Muscle of arm (tissue), 12 donors: ENCODE results near the gene ZNF547. TPM values are rescaled to one million over a fixed set of nuclear protein-coding genes. Genes with fewer than 3 reads are reported as not detected.
"Not testable (repeated sequence)": the region's sequence is repeated elsewhere in the genome, so short reads cannot be mapped to it uniquely, and the experiment has no call there.

ENCODE experiments used
- DNase-seq: peaks from one replicate; pipeline ENCODE4 v3.0.0-alpha.2; 2013
- polyA plus RNA-seq, 12 donors: library from polyadenylated mRNA; unstranded; fragments of 120-200 nt; gene quantifications; one replicate each; pipeline ENCODE4 v1.2.1, GENCODE V29; 2013; ENCODE audit not compliant: insufficient read length in 12 of 12

Gene ZNF547
- polyA plus RNA-seq, 12 donors: 2.2 to 6.1 (median 3.6) TPM; not detected in 2

DNA sequence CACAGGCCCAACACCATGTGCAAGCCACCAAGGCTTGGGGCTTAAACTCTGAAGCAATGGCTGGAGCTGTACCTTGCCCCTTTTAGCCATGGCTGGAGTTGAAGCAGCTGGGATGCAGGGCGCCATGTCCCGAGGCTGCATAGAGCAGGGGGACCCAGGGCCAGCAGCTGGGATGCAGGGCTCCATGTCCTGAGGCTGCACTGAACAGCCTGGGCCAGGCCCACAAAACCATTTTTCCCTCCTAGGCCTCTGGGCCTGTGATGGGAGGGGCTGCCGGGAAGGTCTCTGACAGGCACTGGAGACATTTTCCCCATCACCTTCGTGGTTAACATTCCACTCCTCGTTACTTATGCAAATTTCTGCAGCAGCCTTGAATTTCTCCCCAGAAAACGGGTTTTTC lies 10.8 kb downstream of the ZNF547 start:
- no peak for DNase-seq

DNA sequence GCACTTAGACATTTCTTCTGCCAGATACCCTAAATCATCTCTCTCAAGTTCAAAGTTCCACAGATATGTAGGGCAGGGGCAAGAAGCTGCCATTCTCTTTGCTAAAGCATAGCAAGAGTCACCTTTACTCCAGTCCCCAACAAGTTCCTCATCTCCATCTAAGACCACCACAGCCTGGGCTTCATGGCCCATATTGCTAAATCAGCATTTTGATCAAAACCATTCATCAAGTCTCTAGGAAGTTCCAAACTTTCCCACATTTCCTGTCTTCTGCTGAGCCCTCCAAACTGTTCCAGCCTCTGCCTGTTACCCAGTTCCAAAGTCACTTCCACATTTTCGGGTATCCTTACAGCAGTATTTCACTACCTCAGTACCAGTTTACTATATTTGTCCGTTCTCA lies 11.3 kb downstream of the ZNF547 start:
- DNase-seq: not testable (repeated sequence)

DNA sequence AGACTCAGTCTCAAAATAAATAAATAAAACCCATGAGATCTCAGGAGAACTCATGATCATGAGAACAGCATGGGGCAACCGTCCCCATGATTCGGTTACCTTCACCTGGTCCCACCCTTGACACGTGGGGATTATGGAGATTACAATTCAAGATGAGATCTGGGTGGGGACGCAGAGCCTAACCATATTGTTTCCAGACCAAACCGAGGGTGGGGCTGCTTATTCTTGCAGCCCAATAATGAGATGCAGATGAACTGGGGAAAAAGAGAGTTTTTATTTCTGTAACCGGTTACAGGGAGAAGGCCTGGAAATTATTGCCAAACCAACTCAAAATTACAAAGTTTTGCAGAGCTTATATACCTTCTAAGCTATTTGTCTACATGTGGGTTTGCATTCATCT lies 12.8 kb downstream of the ZNF547 start:
- no peak for DNase-seq

DNA sequence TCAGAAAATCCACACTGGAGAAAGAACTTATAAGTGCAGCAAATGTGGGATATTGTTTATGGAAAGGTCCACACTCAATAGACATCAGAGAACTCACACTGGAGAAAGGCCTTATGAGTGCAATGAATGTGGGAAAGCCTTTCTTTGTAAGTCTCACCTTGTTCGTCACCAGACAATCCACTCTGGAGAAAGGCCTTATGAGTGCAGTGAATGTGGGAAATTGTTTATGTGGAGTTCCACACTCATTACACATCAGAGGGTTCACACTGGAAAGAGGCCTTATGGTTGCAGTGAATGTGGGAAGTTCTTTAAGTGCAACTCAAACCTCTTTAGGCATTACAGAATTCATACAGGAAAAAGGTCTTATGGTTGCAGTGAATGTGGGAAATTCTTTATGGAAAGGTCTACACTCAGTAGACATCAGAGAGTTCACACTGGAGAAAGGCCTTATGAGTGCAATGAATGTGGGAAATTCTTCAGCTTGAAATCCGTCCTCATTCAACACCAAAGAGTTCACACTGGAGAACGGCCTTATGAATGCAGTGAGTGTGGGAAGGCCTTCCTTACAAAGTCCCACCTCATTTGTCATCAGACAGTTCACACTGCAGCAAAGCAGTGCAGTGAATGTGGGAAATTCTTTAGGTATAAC lies 14.3 kb downstream of the ZNF547 start:
- DNase-seq: no peak

DNA sequence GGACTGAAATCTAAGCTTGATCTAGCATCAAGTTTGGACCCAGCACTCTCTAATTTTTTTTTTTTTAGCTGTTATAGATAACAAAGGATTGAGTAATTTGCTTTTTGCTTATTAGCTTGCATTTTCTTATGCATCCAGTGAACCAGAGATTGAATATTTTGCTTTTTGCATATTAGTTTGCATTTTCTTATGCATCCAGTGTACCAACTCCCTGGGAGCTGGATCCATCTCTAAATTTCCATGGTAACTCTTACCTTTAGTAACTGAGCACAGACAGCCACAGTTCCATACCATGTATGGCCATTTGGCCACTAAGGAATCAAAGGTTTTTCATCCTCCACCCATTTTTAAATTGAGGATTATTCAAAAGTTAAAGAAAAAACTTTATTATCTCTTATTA lies 17.6 kb downstream of the ZNF547 start:
- no peak for DNase-seq

DNA sequence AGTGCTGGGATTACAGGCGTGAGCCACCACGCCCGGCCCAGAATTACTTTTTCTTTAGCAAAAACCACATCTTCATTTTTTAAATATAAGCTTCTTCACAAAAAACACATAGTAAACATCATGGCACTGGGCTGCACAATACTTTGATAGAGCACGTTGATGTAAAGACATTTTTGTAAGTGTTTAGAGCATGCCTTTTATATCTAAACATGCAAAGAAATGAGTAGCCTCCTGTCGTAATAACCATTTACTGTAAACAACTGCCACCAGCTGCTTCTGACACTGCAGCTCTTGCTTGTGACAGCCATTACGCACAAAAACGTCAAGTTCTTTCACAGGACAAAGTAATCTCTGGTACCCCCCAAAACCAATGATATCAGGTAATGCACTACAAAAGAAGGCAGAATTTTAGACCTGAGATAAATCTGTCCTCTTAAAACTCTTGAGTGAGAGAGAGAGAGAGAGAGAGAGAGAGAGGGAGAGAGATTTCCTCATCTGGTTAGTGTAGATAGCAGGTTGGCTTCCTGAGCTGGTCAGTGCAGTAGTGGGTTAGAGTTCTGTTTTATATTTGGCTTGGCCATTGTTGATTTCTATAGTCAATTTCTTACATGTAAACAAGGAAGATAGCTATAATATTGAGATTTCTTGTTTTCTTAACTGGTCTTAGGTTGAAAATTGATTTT lies 19.6 kb downstream of the ZNF547 start:
- no peak for DNase-seq

DNA sequence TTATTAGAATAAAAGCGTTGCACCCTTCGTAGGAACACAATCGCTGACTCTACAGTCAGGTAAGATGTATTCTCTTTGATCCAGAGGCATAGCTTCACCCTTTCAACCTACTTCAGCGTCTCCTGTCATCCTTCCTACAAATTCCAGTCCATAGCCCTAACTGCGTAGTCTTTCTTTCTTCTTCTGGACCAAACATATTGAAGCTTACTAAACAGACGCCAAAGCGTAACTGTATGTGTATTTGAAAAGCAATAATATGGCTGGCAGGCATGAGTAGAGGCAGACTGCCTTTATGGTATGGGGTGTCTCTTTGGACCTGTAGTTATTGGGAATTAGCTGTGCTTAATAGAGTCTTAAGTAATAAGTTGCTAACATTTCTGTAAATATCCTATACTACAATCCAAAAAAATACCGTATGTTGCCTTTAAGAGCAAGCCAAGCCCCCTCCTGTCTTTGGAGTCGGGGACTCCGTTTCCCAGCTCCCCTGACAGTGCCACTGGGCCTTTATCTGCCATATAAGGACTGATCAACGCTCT lies 25.9 kb downstream of the ZNF547 start:
- DNase-seq: no peak

DNA sequence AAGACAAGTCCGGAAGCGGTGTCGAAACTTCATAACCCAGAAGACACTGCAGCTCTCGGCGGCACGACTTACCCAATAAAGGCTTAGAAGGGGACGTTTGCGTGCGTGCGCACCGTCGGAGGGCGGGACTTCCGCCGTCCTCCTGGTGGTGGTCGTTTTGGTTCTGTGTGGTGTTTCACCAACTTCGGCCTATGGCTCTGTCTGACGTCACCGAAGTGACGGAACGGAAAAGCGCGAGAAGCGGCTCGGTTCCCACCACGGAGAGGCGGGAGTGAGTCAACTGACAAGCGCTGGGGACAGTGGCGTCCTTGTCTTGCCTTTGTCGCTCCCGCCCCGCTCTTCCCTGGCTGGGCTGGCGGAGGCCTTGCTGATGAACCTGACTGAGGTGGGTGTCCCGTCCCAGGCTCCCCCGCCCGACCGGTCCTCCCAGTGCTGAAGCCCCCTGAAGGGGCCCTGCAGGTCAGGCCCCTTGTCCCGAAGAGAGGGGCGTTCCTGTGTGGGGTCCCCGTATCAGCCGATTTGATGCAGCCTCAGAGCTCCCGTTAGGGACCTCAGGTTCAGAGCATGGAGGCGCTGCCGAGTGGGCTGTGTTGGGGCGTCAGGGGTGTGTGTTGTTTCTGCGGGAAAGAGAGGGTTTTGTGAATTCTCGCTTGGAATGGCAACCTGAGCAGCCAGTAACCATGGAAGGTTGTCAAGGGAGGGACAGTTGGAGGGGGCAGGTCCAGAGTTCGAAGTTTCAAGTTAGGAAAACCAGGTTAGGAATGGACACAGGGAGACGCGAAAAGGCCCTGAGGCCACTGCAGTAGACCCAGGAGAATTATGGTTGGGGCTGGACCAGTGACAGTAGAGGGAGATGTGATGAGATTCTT lies 26.6 kb downstream of the ZNF547 start, which contains the start of gene ZNF548:
Gene ZNF548, plus strand, starts transcription at position 125 of the 869 bp plus-strand sequence. Its CDS starts 246 bp downstream, at position 371.
- DNase-seq: peak; percentile 98

DNA sequence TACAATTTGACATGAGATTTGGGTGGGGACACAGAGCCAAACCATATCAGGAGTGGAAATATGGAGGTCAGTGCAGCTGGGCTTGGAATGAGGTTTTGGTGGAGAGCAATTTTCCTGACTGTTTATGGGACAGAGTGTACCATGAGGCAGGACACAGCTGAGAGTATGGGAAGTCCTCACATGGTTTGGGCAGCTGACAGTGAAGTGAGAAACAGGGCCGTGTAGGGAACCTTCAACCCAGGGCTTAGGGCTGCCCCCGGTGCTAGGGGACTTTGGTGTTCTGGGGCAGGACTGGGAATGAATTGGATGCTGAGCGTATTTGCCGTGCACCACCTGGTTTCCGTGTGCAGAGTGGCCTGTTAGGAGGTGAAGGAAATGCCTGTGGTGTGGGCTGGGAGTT lies 32.4 kb downstream of the ZNF547 start:
- no peak for DNase-seq

DNA sequence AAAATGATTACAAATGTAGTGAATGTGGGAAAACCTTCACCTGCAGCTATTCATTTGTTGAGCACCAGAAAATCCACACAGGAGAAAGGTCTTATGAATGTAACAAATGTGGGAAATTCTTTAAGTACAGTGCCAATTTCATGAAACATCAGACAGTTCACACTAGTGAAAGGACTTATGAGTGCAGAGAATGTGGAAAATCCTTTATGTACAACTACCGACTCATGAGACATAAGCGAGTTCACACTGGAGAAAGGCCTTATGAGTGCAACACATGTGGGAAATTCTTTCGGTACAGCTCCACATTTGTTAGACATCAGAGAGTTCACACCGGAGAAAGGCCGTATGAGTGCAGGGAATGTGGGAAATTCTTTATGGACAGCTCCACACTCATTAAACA lies 35.5 kb downstream of the ZNF547 start:
- no peak for DNase-seq

DNA sequence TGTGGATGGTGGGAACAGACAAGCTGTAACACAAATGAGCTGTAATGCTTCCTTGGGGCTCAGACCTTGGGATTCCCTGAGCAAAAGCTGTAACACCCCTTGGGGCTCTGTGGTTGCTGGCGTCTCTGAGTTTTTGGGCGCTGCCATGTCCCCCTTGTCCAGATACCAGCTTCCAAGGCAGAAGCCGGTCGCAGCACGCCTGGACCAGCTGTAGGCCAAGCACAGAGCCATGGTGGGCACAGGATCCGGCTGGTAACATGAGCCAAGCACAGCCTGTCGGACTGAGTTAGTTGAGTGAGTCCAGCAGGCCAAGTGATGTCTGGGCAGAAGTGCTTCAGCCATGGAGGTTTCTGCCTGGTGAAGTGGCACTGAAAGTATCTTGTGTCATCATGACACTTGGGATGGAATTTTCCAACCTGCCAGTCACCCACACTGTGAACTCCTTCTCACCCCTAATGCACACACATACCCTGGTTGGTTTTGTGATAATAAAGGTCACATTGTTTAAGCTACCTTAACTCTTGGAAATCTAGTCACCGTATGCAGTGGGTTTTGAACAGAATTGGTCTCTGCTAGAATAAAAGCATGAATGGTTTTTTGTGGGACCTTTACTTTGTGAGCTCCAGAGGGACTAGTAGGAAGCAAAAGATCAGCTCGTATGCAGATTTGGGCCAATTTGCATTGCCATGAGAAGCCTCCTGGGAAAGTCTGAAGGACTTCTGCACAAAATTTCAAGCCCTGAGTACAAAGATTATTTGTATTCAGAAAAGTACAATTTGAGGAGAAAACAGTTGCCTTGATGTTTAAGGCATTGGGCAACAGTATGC lies 40.6 kb downstream of the ZNF547 start:
- DNase-seq: no peak

DNA sequence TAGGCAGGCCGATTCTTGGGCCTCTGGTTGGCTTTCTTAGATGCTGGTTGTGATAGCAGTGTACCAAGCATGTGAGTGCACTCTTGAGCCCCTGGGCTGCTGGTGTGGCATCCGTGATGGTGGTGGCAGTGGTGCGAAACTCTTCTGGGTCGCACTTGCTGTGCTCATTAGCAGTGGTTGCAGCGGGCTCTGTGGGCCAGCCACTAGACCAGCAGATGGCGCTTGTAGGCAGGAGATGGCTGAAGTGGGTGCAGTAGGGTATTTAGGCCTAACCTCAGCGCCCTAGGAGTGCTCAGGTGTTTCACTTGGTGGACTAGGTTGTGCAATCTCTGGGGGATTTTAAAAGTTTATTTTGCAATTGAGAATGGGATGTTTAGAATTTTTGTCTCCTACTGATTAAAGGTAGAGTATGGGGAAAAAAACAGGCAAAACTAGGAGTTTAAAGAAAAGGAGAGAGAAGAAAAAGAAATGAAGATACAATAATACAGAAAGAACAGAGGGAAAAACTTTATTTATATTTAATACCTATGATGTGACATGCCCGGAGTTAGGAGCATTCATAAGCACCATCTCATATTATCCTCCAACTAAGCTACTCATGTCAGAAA lies 43.3 kb downstream of the ZNF547 start:
- DNase-seq: peak; percentile 34

DNA sequence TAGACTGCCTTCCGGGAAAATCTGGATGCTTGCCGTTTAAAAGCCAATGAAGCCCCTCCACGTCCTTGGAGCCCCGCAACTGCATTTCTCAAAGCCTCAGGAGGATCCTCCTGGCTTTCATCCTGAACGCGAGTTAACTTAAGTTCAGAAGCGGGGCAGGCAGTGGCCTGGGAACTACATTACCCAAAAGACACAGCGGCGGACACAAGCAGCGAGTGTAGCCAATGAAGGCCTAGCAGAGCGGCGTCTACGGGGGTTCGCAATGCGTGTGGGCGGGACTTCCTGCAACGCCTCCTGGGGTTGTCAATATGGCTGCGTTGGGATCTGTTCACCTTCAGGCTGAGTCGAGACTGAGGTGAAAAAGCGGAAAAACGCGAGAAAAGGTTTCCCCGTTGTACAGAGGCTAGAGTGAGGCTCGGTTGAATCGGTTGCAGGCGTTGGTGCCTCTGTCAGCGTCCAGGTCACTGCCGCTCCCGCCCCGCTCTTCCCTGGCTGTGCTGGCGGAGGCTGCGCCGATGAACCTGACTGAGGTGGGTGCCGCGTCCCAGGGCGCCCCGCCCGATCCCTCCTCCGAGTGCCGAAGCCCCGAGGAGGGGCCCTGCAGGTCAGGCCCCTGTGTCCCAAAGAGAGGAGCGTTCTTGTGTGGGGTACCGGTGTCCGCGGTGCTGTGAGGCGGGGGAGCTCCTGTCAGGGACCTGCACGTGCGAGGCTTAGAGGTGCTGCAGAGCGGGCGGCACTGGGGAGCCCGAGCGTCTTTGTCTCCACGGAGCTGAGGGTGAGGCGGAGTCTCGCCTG lies 47.7 kb downstream of the ZNF547 start, which contains the start of gene ZNF17:
Gene ZNF17, plus strand, starts transcription at position 285 of the 795 bp plus-strand sequence. CDS start 2,455 bp downstream, outside the sequence.
- DNase-seq: peak; percentile 95

DNA sequence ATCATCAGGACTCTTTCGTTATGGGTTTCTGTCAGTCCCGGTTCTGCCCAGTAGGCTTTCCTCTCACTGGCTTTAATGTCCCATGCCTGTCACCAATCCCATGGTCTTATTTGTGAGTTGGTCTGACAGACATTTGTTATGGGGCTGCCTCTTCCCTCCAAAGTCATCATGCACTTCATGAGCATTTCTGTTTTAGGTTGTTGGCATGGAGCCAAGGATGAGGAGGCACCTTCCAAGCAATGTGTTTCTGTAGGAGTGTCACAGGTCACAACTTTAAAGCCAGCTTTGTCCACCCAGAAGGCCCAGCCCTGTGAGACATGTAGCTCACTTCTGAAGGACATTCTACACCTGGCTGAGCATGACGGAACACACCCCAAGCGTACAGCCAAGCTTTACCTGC lies 56.1 kb downstream of the ZNF547 start:
- DNase-seq: no peak

DNA sequence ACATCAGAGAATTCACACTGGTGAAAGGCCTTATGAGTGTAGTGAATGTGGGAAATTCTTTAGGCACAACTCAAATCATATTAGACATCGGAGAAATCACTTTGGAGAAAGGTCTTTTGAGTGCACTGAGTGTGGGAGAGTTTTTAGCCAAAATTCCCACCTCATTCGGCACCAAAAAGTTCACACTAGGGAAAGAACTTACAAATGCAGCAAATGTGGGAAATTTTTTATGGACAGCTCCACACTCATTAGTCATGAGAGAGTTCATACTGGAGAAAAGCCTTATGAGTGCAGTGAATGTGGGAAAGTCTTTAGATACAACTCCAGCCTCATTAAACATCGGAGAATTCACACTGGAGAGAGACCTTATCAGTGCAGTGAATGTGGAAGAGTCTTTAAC lies 57.7 kb downstream of the ZNF547 start:
- DNase-seq: no peak
